ENCODE results near the gene ARHGAP18.

Gene ARHGAP18, protein sequence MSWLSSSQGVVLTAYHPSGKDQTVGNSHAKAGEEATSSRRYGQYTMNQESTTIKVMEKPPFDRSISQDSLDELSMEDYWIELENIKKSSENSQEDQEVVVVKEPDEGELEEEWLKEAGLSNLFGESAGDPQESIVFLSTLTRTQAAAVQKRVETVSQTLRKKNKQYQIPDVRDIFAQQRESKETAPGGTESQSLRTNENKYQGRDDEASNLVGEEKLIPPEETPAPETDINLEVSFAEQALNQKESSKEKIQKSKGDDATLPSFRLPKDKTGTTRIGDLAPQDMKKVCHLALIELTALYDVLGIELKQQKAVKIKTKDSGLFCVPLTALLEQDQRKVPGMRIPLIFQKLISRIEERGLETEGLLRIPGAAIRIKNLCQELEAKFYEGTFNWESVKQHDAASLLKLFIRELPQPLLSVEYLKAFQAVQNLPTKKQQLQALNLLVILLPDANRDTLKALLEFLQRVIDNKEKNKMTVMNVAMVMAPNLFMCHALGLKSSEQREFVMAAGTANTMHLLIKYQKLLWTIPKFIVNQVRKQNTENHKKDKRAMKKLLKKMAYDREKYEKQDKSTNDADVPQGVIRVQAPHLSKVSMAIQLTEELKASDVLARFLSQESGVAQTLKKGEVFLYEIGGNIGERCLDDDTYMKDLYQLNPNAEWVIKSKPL

DNA sequence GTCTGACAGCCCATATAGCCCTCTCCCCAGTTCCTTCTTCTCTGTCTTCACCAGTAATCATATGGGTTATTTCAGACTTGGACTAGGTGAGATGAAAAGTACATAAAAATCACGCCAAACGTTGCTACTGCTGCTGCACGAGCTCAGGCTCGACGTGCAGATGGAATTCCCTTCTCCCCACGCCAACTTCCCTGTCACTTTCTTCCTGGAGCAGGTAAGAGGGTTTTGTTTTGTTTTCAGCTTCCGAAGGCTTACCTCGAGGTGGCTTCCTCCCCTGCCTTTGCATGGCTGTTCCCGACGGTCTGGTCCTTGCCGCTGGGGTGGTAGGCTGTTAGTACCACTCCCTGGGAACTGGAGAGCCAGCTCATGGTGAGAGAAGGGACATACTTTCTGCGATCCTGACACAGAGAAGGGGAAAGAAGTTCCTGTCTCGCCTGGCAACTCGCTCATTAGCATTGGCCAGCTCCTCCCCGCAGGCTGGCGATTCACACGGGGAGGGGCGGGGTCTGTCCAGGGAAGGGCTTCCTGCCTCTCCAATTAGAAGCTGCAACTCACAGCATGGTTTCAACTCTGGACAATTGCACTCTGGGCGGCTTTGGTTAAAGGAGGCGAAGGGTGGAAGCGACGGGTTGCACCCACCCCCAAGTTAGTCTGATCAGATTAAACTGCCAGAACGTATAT, at the start of gene ARHGAP18:
TSS of gene ARHGAP18 (minus strand) at position 409 of the 681 bp plus-strand sequence. CDS start at position 368, 41 bp downstream.
- DNase-seq = peak; percentile 90

DNA sequence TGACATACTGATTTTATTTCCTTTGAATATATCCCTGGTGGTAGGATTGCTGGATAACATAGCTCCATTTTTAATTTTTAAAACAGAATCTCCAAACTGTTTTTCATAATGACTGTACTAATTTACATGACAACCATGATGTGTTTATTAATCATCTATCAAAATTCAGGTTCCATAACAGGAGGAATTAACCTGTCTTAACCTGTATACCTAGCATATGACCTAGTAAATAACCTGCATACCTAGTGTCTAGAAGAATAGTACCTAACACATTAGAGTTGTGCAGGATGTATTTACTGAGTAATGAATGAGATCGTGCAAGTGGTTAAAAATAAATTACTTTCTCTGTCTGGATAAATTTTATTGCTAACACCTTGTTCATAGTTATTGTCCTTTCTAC, 45.8 kb upstream of the ARHGAP18 start:
- no peak for DNase-seq

DNA sequence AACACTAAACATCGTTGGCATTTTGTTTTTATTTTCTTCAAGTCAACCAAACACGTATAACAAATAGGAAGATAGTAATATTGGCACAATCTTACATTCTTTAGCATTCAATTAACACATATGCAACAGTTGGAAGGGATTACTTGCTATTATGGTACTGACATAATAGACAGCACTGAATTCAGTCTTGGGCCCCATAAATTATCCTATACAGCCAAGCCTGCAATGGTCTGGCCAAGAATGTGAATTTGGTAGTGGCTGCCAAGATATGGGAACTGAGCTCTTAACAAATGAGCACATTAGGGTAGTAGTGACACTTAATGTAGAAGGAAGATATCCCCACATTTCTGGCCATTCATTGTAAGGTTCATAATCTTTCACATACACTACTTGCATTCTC, 44.8 kb upstream of the ARHGAP18 start:
- no peak for DNase-seq

DNA sequence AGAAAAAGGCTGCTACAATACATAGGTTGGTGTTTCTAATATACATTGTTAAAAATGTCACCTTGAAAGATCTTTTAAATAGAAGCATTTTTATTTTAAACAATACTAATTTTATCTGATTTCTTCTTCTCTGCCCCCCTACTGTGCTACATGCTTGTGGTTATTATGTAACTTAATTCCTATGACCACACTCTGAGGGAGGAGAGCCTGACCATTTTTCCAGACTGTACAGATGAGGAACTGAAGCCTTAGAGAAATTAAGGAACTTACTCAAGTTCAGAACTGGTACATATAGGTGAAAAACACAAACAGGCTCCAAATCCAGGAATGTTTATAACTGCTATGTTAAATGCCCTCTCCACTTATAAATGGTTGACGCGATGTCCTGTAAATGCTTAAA, 43.4 kb upstream of the ARHGAP18 start:
- DNase-seq = no peak

DNA sequence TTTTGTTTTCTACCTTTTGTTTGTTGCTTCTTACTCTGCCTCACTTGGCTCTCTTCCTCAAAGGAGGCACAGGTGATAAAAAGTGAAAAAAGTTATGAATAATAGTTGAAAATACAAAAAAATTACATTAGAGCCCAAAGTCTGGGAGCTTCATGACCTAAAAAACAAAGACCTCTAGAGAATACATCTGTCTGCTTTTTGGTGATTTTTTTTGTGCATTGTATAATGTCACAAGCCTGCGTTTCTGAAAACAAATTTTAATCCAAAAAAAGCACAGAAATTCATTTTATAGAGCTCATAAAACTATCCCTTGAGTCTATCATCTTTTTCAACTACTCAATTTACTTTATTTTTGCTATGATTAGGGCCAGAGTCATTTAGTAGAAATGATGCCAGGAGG, 41.4 kb upstream of the ARHGAP18 start:
- DNase-seq = no peak

DNA sequence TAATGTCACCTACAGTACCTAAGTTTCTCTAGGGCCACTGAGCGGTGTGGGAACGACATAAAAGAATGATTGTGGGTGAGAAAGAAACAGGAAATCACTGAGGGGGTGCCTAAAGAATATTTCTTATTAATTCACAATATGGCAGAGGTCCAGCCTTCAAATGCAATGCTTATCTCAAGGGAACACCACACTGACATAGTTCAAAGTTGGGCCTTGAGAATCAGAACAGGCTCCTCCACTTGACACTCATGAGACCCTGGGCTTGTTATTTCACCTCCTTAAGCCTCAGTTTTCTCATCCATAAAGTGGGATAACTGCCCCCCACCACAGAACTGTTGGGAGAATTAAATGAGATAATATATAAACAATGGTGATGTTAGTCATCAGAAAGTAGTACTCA, 40.4 kb upstream of the ARHGAP18 start:
- no peak for DNase-seq

DNA sequence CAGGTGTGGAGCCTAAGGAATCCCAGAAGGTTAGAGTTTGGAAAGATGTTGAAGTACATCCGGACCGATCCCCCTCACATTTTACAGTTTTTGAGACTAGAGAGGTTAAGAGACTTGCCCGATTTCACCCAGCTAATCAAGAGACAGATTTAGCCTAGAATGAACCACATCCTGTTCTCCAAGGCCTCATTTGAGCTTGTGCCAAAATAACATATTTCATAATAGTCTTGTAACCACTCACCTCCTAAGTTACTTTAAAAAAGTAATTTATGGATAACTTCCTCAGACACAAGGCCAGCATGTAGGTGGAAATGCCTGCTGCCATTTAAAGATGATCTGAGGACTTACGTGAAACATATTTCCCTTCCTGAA, 39.8 kb upstream of the ARHGAP18 start:
- no peak for DNase-seq

GRCh38 chr6:129748901-129749748, 39.1 kb upstream of the ARHGAP18 start:
- DNase-seq = no peak

- DNase-seq = no peak
These were observed 38.4 kb upstream of the ARHGAP18 start for GRCh38 chr6:129748212-129748900.

DNA sequence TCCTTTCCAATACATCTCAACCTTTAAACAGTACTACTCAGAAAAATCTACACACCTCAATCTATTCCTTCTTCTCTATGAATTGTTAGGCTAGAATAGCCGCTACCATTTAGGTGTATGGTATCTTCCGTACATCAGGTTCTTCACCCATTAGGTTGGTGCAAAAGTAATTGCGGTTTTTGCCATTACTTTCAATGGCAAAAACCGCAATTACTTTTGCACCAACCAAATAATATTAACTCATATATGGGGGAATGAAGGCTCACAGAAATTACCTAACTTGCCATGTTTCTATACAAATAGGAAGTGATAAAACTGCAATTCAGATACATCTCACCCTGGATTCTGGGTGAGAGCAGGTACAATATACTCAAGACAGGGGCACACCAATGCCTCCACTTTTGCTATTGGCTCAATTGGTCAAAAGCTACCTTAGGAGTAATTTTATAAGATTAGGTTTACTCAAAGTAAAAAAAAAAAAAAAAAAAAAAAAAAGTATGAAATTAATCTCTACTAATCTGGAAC, 37.7 kb upstream of the ARHGAP18 start:
- DNase-seq = no peak

GRCh38 chr6:129744880-129745237, 34.9 kb upstream of the ARHGAP18 start:
- no peak for DNase-seq

GRCh38 chr6:129744201-129744879, 34.4 kb upstream of the ARHGAP18 start:
- no peak for DNase-seq

GRCh38 chr6:129740013-129740412, 30.0 kb upstream of the ARHGAP18 start:
- no peak for DNase-seq

- no peak for DNase-seq
These were observed 26.1 kb upstream of the ARHGAP18 start for GRCh38 chr6:129736105-129736504.

DNA sequence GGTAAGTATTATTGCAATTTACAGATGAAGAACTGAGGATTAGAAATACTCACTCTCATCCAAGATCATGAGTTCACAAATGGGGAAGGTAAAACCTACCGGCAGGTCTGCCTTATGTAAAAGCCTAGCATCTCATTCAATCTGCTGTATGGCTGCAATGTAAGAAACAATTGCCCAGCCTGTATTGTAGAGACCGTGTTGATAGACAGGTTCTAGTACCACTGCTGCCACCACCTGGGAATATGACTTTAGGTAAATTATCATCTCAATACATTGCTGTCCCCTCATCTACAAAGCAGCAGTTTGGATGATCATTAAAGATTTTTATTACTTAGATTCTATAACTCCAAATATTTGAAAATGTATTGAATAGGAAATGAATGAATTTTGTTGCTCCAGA, 23.3 kb upstream of the ARHGAP18 start:
- no peak for DNase-seq

DNA sequence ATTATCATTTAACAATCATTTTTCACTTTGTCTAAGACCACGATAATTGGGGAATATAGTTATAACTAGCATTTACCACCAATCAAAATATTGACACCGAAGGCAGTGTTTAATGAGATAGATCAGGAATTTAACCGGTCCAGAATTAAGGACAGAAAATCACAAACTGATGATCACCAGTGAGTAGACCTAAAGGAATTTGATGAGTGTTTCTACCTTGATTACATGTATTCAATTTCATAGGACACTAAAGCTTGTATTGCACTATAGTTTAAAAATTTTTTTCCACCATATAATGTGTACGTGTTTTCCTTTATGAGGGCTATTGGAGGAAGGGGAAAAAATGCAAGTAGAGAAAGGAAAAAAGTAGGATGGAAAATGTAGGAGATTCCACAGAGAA, 22.6 kb upstream of the ARHGAP18 start:
- no peak for DNase-seq

DNA sequence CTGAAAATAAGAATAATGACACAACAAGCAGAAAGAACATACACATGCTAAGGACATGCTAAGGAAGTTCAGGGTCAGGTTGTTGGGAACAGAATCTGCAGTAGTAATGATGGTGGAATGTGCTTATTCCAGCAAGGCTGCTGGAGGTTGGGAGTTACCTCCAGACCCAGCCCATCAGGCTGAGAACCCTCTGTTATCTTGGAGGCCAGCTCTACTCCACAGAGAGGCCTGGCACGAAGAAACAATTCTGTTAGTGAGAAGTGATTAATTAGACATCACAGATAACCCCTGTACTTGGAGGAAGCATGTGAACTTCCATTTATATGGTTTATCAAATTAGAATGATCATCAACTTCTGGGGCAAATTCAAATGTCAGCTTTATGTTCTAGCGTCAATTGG, 22.1 kb upstream of the ARHGAP18 start:
- no peak for DNase-seq

- DNase-seq = no peak
These were observed 21.5 kb upstream of the ARHGAP18 start for GRCh38 chr6:129731428-129731827.

- no peak for DNase-seq
These were observed 20.6 kb upstream of the ARHGAP18 start for GRCh38 chr6:129730477-129731165.

DNA sequence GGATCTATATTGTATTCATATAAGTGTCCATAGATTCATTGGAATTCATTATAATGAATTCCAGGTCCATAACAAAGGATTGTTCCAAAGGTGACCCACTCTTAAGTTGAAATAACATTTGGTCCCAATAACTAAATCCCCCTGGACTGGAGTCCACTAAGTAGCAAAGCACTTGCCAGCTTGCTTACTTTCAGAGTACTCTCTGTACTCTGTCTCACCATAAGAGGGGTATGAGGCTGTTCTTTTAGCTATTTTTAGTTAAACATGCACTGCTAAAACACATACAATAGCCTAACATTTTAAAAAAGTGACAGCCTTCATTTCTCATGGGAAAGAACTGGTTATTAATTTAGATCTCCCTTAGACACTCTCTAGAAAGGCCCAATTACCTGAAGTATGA, 16.7 kb upstream of the ARHGAP18 start:
- DNase-seq = no peak

DNA sequence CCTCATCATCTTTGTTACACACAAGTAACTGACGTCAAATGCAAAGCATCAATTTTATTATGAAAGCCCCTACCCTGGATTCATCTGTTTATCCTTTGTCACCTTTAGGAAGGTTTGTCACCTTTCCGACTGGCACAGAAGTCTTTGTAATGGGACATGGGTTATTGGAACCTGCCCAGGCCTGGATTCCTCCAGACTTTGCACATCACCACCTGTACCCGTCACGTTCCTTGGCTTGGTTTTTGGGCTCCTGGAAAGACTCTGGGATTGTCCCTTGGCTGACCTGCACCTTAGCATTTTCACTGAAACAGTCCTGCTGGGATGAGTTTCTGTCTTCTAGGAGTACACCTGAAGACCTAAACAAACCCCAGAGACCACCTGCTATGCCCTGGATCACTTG, 15.4 kb upstream of the ARHGAP18 start:
- DNase-seq = no peak
